GM12801 (cell line): ENCODE data around the gene TMEM158.

ENCODE experiments used
- CTCF ChIP-seq: IDR thresholded peaks from one replicate; pipeline ENCODE4 v1.5.1; 2011; ENCODE audit warnings: control low read depth; ENCODE audit not compliant: insufficient read length; ENCODE audit errors: extremely low read depth

TMEM158 gene

GRCh38 chr3:45179163-45179562, 46.9 kb downstream of the TMEM158 start:
- no peak for TF ChIP-seq CTCF

- TF ChIP-seq CTCF: no peak
Measured at GRCh38 chr3:45178183-45179023, 47.7 kb downstream of the TMEM158 start.

GRCh38 chr3:45176912-45177311, 49.2 kb downstream of the TMEM158 start:
- no peak for TF ChIP-seq CTCF
